Adrenal gland (tissue), 5 donors: ENCODE data around the gene ATXN2.

ENCODE experiments used
- POLR2A ChIP-seq, 2 donors: fragments of 450-650 bp; IDR thresholded peaks; one replicate each; pipeline ENCODE4 v1.6.1; 2017; ENCODE audit warnings: antibody characterized with exemption in 2 of 2, mild to moderate bottlenecking in 2 of 2, moderate library complexity in 1 of 2
- TF ChIP-seq, protein P1 (sequence below), 6 experiments: fragments of 450-650 bp in 4 of 6; fragments of 200-600 bp in 2 of 6; sonication (generic) in 1 of 6; IDR thresholded peaks; 1 replicate in 5 of 6; 2 replicates in 1 of 6; pipeline versions ENCODE4 v1.5.1 to v1.8.0; 2016 to 2021; ENCODE audit warnings: antibody characterized with exemption in 6 of 6, mild to moderate bottlenecking in 2 of 6, moderate library complexity in 1 of 6
- donor health status: DM: no; HTN: no; CAD: no.

DNA sequence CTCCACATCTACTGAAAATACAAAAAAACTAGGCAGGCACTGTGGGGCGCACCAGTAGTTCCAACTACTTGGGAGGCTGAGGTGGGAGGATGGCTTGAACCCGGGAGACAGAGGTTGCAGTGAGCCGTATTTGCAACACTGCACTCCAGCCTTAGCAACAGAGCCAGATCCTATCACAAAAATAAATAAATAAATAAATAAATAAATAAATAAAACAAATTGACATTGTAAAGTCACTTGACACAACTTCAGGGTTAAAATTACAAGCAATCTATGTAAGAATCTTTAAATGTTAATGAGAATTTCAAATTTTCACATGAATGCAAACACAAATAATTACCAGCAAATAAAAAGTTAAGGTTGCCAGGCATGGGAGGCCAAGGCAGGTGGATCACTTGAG is 11.1 kb downstream of the ATXN2 start:
- TF ChIP-seq, protein P1, sequence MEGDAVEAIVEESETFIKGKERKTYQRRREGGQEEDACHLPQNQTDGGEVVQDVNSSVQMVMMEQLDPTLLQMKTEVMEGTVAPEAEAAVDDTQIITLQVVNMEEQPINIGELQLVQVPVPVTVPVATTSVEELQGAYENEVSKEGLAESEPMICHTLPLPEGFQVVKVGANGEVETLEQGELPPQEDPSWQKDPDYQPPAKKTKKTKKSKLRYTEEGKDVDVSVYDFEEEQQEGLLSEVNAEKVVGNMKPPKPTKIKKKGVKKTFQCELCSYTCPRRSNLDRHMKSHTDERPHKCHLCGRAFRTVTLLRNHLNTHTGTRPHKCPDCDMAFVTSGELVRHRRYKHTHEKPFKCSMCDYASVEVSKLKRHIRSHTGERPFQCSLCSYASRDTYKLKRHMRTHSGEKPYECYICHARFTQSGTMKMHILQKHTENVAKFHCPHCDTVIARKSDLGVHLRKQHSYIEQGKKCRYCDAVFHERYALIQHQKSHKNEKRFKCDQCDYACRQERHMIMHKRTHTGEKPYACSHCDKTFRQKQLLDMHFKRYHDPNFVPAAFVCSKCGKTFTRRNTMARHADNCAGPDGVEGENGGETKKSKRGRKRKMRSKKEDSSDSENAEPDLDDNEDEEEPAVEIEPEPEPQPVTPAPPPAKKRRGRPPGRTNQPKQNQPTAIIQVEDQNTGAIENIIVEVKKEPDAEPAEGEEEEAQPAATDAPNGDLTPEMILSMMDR (IDR thresholded peaks at IDR 0.05): no peak
- TF ChIP-seq POLR2A (IDR thresholded peaks at IDR 0.05): no peak
